ENCODE data around the gene MTG2.

The MTG2 gene

GRCh38 chr20:62203378-62204030 lies 20.7 kb downstream of the MTG2 start:
- DNase-seq (ENCODE audit: low read depth) = no peak

GRCh38 chr20:62205618-62206387 lies 23.0 kb downstream of the MTG2 start:
- DNase-seq (ENCODE audit: low read depth) = no peak

- no peak for DNase-seq (ENCODE audit: low read depth)
Measured at GRCh38 chr20:62206388-62206775, 23.6 kb downstream of the MTG2 start.

- no peak for DNase-seq (ENCODE audit: low read depth)
Measured at GRCh38 chr20:62208061-62208794, 25.4 kb downstream of the MTG2 start.

- no peak for DNase-seq (ENCODE audit: low read depth)
Measured at GRCh38 chr20:62208795-62209755, 26.2 kb downstream of the MTG2 start.

- DNase-seq (ENCODE audit: low read depth) = no peak
Measured at GRCh38 chr20:62209850-62210495, 27.1 kb downstream of the MTG2 start.

- DNase-seq (ENCODE audit: low read depth) = no peak
Measured at GRCh38 chr20:62210496-62210855, 27.6 kb downstream of the MTG2 start.

- DNase-seq (ENCODE audit: low read depth) = no peak
Measured at GRCh38 chr20:62211216-62211615, 28.4 kb downstream of the MTG2 start.

- no peak for DNase-seq (ENCODE audit: low read depth)
Measured at GRCh38 chr20:62211769-62212288, 29.0 kb downstream of the MTG2 start.

GRCh38 chr20:62212299-62212698 lies 29.5 kb downstream of the MTG2 start:
- no peak for DNase-seq (ENCODE audit: low read depth)

GRCh38 chr20:62214067-62214466 lies 31.2 kb downstream of the MTG2 start:
- DNase-seq (ENCODE audit: low read depth) = no peak

- DNase-seq (ENCODE audit: low read depth) = no peak
Measured at GRCh38 chr20:62215020-62215990, 32.5 kb downstream of the MTG2 start.

- no peak for DNase-seq (ENCODE audit: low read depth)
Measured at GRCh38 chr20:62215991-62216635, 33.3 kb downstream of the MTG2 start.

- DNase-seq (ENCODE audit: low read depth) = no peak
Measured at GRCh38 chr20:62216636-62217566, 34.1 kb downstream of the MTG2 start.

- no peak for DNase-seq (ENCODE audit: low read depth)
Measured at GRCh38 chr20:62217913-62218773, 35.3 kb downstream of the MTG2 start.

GRCh38 chr20:62219101-62219991 lies 36.5 kb downstream of the MTG2 start:
- DNase-seq (ENCODE audit: low read depth) = no peak

Data from amniotic epithelial cell (primary cell).